Testis (tissue), 2 donors: Measurements from ENCODE around the gene GFOD1.

ENCODE experiments used
- CTCF ChIP-seq, 3 experiments: fragments of 450-650 bp in 2 of 3; fragments of 200-600 bp in 1 of 3; sonication (generic) in 1 of 3; IDR thresholded peaks; one replicate each; pipeline ENCODE4 v1.5.1; 2016 to 2019; ENCODE audit warnings: antibody characterized with exemption in 3 of 3, mild to moderate bottlenecking in 2 of 3, moderate library complexity in 1 of 3
- POLR2A ChIP-seq: fragments of 450-650 bp; IDR thresholded peaks from one replicate; pipeline ENCODE4 v1.6.1; 2017; ENCODE audit warnings: antibody characterized with exemption, mild to moderate bottlenecking, moderate library complexity

- TF ChIP-seq CTCF (IDR thresholded peaks at IDR 0.05) (no peak), POLR2A (no peak)
These were observed 126.5 kb downstream of the GFOD1 start for GRCh38 chr6:13360671-13361540.
